CD4-positive, alpha-beta T cell treated with Interleukin-6 for 4 hours (primary cell): Measurements from ENCODE around the gene SWI5.
"Not testable (repeated sequence)": the region's sequence is repeated elsewhere in the genome, so short reads cannot be mapped to it uniquely, and the experiment has no call there.

Source experiments
- DNase-seq: peaks from one replicate; pipeline ENCODE4 v3.0.0-alpha.2; 2020; ENCODE audit warnings: mixed read lengths

SWI5 gene

DNA sequence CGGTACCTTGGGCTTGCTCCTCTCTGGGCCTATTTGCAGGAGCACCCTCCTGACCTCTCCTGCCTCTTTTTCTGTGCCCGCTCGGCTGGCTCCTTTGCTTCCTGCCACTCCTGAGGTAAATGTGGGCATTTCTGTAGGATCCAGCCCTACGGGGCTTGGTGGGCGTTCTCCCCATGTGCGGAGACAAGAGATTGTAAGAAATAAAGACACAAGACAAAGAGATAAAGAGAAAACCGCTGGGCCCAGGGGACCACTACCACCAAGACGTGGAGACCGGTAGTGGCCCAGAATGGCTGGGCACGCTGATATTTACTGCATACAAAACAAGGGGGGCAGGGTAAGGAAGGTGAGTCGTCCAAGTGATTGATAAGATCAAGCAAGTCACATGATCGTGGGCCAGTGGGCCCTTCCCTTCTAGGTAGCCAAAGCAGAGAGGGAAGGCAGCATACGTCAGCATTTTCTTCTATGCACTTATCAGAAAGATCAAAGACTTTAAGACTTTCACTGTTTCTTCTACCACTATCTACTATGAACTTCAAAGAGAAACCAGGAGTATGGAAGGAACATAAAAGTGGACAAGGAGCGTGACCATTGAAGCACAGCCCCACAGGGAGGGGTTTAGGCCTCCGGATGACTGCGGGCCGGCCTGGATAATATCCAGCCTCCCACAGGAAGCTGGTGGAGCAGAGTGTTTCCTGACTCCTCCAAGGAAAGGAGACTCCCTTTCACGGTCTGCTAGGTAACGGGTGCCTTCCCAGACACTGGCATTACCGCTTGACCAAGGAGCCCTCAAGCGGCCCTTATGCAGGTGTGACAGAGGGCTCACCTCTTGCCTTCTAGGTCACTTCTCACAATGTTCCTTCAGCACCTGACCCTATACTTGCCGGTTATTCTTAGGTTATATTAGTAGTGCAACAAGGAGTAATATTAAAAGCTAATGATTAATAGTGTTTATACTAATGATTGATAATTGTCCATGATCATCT, 3.3 kb downstream of the SWI5 start:
- DNase-seq: not testable (repeated sequence)

DNA sequence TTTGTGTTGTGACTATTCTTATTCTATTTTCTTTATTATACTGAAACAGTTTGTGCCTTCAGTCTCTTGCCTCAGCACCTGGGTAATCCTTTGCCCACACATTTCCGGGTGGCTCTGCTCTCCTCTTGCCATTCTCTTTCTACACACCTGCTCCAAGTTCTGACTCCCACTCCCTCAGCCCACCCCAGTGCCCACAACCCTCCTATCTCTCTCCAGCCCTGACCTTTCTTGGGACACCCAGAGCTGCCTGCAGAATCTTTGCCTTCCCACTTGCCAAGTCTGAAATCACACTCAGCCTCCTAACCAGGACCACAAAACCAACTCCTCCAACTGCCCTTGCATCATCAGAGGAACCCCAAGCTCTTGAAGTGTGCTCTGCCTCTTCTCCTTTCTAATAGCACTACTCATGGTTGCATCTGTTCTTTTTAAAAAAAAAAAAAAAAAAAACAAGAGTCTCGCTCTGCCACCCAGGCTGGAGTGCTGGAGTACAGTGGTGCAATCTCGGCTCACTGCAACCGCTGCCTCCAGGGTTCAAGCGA, 4.1 kb downstream of the SWI5 start:
- DNase-seq: no peak

DNA sequence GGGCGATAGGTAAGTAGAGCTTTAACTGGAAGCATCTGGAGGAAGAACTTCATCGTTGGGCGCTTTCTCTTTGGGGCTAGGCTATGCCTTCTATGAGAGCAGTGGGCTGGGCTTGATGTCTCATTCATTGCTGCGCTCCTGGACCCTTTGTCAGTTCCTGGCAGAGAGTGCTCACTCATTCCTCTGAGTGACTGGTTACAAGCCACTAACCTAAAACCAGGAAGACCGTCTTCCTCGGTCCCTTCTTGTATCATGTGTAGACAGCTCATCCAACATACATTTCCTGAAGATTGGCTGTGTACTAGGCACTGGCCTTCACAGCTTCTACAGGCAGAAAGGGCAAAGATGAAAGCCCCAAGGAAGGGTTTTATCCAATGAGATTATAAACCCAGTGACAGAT, 6.4 kb downstream of the SWI5 start:
- no peak for DNase-seq

DNA sequence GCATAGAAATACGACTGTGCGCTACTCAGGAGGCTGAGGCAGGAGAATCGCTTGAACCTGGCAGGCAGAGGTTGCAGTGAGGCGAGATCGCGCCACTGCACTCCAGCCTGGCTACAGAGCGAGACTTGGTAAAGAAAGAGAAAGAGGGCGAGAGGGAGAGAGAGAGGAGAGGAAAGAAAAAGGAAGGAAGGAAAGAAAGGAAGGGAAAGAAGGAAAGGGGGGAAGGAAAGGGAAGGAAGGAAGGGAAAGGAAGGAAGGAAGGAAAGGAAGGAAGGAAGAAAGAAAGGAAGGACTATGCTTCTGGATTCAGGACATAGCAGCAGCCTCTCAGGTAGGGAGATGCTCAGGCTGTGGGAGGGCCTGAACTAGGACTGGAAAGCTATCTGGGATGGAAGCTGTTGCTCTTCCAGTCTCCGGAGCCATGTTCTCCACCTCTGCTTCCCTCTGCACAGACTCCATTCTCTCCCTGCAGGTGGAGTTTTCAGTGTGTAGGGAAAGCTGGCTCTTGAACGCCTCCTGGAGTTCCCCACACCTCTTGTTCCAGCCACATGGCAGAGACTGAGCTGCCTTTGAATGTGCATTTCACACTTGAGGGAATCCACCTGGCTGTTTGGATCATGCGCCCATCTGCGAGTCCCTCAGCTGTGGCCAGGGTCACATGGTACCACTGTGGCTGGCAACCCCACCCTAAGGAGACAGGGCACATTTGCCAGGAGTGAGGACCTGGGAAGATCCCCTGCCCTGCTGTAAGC, 9.1 kb downstream of the SWI5 start:
- DNase-seq: no peak

DNA sequence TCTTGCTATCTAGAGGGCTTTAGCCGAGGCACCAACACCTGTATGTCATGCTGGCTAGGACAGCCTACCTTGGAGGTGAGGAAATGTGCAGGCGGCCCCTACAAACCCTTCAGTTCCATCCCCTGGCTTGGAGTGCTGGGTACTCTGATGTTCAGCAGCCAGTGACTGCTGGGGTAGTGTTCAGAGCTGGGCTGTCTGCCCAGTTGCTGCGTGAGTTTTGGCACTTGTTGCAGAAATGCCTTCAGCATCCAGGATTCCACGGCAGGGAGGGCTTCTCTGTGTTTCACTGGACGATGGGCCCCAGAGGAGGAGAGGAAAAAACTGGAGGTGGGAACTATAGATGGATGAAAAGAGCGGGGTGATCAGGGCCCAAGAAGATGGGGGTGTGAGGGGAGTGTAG, 10.4 kb downstream of the SWI5 start:
- DNase-seq: no peak

DNA sequence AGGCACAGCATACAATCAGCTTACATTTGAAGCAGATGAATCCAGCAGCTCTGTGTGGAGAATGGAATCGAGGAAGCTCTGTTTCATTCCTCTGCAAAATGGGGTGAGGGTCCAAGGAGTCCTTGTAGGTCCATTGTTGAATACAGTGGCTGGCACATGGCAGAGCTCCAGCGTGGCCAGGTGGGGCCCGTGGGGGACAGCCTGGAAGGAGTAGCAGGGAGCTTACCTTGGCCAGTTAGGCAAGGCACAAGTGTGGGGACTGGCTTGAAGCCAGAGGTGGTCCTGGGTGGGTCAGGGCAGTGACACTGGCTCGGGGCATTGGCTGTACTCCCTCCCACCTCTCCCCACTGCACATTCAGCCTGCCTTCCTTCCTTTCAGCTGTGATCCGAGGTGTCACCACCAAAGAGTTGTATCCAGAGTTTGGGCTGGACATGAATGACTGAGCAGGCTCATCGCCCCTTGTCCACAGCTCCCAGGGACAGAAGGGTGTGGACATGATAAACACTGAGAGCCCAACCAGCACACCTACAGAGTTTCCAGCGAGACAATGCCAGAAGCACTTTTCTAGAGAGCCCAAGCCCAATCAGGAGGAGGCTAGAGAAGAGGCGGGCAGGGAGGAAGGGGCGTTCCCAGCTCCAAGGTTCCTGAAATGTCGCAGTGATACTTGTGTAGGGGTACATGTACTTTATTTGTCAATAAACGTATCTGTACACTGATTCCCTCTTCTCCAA, 12.4 kb downstream of the SWI5 start:
- DNase-seq: no peak

DNA sequence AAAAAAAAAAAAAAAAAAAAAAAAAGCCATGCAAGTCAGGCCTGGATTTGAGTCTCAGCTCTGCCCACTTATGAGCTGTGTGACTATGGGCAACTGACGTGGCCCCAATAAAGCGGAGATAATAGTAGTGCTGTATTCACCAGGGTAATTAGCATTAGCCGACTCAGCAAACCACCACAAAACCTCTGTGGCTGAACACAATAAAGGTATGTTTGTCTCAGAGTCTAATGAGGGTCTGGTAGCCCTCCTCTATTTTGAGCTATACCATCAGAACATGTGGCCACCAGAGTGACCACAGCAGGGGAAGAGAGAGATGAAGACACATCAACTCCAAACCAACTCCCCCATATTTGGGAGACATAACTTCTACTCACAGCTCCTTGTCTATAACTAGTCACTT, 15.9 kb downstream of the SWI5 start:
- DNase-seq: no peak

DNA sequence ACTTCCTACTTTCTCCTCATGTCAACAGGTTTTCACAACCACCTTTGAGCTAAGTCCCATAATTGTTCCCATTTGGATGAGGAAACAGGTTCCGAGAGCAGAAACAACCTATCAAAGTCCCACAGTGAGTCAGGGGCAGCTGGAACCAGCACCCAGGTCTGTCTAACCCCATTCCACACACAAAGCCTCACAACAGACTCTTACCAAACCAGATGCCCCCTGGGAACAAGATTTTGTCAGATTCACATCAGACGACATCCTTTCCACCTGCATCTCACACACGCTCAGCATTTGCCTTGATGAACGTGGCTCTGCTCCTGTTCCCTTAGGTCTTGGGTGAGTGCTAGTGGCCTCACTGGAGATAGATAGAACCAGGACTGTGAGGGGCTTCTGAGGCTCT, 17.0 kb downstream of the SWI5 start:
- DNase-seq: no peak

DNA sequence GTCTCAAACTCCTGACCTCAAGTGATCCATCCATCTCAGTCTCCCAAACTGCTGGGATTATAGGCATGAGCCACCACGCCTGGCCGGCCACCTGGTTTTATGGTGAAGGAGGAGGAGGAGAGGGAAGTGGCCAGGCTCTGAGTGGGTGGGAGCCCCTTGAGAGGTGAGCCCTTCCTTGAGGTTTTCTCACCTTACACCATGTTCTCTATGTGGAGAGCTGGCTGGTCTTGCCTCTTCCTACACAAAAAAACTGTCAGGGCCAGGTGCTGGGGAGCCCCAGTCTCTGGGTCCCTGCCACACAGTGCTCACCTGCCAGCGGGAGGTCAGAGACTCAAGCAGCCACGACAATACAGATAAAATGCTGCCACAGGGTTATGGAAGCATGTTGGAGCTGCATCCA, 18.1 kb downstream of the SWI5 start:
- no peak for DNase-seq

DNA sequence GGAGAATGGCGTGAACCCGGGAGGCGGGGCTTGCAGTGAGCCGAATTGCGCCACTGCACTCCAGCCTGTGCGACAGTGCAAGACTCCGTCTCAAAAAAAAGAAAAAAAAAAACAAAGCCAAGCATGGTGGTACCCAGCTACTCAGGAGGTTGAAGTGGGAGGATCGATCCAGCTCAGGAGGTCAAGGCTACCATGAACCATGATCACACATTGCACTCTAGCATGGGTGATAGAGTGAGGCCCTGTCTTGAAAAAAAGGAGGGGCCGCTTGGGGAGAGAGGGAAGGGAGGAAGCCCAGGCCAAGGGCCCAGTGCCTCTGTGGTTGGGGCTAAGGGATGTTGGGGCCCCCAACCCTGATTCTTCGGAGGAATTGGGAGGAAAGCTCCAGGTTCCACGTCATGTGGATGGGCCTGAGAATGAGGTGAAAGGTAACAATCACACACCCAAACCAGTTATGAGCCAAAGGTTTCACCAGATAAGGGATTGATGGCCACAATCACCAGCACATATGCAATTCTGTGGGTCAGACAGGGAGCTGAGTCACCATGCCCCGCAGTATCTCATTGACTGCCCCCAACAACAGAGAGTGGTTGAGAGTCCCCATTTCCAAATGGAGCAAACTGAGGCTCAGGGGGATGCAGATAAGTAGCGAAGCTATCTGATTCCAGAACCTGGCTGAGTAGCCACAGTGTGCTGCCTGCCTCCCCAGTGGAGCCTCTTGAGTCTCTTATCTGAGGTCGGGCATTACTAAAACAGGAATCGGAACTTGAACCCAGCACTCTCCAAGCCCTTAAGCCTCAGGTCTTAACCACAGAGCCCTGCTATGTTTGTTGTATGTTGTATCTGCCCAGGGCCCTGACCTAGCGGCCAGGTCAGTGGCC, 20.5 kb downstream of the SWI5 start:
- DNase-seq: no peak

DNA sequence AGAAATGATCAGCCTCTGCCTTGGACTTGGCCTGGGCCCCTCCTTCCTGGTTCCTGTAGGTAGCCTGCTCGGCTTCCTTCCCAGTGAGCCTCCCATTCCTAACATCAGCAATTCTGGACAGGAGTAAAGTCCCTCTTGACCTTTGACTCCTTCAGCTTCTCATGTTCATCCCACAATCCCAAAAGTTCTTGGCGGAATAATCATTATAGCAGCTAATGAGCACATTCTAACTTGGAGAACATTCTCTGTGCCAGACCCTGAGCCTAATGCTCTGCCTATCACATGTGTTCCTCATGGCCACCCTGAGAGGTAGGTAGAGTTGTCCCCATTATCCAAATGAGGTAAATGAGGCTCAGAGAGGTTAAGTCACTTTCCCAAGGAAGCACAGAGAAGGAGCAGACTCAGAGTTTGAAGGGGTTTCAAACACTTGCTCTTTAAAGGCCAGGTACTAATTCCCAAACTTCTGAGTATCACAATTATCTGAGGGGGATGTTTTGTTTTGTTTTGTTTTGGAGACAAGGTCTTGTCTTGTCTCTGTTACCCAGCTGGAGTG, 21.2 kb downstream of the SWI5 start:
- DNase-seq: no peak

DNA sequence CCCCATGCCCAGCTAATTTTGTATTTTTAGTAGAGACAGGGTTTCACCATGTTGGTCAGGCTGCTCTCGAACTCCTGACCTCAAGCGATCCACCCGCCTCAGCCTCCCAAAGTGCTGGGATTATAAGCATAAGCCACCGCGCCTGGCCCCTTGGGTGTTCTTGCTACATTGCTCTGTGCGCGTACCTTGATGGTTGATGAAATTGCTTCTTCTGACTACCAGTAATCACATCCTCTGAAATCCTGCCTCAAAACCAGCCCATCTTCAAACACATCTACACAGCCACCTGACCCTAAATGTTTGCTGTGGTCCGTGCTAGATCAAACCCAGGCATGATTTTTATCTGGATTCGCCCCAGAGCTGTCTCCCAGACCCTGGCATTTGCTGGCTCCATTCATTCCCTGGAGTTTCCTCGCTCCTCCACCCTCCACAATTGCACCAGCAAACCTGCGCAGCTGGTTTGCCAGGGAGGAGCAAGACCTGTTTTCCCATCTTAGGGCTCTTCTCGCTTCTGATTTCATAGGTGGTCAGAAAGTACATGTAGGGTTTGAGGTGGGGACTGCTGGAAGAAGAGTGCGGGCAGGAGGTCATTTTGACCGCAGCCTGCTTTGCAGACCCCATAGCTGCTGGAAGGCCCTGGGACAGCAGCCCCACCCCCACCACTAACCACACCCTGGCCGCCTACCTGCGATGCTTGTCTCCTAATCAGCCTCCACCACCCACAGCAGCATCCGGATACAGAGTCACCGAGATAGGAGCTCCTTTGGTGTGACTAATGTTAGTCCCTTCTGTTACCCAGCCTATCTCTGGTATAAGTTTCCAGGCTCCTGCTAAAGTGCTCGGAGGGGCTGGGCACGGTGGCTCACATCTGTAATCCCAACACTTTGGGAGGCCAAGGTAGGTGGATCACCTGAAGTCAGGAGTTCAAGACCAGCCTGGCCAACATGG, 22.7 kb downstream of the SWI5 start:
- DNase-seq: no peak

DNA sequence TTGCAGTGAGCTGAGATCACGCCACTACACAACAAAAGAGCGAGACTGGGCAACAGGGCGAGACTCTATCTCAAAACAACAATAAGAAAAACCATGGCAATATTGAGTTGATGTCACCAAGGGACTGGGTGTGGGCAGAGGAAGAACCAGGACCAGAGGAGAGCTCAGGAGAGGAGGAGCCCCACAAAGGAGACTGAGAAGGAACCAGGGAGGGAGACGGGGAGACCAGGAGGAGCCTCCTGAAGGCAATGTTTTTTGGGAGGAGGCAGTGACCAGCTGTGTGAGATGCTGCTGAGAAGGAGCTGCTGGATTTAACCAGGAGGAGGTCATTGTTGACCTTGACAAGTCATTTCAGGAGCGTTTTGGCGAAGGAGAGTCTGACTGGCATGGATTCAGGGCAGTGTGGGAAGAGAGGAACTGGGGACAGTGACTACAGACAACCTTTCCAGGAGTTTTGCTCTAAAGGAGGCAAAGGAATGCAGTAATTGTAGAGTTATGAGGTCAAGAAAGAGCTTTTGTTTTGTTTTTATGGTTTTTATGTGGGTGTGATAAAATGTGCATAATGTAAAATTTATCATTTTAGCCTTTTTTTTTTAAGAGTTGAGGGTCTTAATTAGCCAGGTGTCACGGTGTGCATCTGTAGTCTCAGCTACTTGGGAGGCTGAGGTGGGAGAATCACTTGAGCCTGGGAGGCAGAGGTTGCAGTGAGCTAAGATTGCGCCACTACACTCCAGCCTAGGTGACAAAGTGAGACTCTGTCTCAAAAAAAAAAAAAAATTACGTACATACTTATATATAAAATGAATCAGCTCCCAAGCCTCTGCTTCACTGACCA, 28.3 kb downstream of the SWI5 start:
- DNase-seq: no peak

DNA sequence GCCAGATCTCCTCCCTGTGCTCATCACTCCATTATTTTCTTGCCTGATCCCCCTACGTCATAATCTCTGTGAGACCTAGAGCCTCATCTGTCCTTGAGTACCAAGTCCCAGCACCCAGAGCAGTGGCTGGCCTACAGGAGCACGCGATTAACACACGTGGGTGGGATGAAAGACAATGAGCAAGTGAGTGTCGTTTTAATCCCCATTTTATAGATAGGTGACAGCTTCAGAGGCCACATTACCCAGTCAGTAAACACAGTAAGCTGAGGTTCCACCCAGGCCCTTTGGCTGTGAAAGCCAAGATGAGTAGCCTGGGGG, 28.9 kb downstream of the SWI5 start:
- DNase-seq: no peak

DNA sequence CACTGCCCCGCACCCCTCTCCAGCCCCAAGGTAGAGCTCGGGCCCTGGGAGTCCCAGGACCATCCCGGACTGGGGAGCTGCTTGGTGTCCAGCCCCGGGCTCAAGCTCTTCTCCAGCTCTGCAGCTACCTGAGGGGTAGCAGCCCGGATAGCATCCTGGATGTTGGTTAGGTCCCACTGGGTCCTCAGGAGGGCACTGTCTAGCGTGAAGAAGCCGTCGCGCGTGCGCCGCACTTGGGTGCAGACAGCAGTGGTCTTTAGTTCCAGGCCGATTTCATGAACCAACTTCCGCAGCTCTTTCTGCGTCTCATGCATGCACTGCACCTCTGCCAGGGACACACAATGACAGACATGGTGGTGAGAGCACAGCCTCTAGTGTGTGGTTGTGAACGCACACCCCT, 33.5 kb downstream of the SWI5 start:
- no peak for DNase-seq

DNA sequence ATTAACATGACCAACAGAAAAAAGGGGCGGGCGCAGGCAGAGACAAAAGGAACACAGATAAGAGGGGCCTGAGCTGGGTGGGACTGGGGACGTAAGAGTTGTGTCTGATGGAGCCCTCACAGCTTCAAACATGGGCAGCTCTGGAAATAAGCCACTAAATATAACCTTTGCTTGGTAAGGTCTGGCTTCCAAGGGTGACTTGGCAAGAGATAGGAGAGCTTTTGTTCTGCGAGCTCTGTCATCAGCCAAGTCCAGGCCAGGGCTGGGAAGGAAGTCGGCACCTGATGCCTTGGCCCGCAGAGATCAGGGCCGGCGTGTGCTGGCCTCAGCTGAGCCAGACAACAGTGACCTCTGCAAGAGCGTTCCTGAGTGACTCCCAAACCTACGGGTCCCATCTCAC, 34.4 kb downstream of the SWI5 start:
- no peak for DNase-seq

DNA sequence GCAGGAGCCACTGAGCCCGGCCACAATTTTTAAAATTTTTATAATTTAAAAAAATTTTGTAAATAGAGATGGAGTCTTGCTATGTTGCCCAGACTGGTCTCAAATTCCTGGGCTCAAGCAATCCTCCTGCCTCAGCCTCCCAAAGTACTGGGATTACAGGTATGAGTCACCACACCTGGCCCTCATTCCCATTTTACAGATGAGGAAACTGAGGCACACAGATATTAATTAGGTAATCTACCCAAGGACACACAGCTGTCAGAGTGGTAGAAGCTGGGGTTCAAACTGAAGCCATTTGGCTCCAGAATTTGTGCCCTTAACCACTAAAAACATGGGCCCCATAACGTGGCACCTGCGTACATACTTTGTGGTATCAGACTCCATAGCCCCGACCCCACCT, 38.6 kb downstream of the SWI5 start:
- DNase-seq: no peak

DNA sequence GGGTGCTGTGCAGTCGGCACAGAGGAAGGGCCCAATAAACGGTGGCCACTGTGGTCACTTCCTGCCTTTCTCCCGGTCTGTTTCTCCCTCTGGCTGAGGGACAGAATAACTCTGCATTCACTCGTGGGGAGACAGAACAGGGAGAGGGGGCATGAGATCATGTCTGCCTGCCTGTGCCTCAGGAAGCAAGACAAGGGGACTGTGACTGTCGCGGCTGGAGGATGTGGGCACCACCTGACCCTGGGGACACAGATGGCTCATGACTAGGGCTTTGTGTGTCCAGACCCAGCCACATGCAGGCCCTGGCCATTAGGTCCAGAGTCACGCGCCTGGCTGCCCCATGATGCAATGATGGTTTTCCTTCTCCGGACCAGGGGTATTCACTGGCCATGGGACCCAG, 40.3 kb downstream of the SWI5 start:
- DNase-seq: no peak

DNA sequence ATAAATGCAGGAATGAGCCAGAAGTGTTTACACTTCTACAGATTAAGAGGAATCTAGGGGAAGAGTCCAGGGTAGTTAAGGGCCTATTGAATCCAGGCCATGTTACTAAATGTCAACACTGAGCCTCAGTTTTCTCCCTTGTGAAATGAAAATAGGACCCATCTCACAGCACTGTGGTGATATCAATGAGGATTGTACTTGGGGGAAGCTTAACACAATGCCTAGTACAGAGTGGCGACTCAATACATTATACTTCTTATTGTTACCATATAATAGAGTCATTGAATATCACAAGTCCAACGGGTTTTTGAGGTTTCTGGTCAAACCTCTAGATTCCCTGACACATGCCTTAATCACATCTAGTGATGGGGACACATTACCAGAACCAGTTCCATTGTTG, 41.6 kb downstream of the SWI5 start:
- DNase-seq: no peak

DNA sequence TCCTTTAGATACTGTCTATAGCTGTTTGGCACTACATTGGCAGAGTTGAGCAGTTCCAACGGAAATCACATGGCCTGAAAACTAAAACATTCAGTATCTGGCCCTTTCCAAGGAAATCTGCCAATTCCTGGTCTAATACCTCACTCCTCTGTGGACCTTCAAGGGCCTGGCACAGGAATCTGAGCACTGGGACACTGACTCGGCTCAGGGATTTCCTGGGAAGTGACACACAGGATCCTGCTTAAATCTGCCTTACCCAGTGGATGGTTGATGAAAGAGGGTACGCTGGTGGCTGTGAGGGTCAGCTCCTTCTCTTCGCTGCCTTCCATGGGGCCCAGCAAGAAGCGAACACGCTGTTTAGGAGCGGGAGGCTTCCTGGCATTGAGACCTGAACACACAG, 45.3 kb downstream of the SWI5 start:
- no peak for DNase-seq
